Stimulated activated CD4-positive, alpha-beta T cell treated with anti-CD3 and anti-CD28 coated beads, Interleukin-4, amount 100 ng/mL, for 1 hour (primary cell): Measurements from ENCODE around the gene ABI1.

ENCODE experiments used
- DNase-seq: peaks from one replicate; pipeline ENCODE4 v3.0.0-alpha.2; 2020

Gene ABI1

DNA sequence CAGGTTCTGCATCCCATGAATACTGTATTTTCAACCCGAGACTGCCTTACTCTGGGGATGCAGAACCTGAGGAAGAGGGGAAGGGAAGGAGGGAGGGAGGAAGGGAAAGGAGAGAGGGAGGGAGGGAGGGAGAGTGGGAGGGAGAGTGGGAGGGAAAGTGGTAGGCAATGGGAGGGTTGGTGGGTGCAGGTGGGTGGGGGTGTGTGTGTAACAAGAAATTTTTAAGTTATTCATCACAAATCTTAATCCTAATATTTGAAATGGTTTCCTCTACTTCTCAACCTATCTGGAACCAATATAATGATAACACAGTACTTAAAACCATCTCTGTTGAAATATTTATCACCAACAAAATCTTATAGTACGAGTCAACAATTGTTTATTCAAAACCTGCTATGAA is 95.2 kb downstream of the ABI1 start:
- DNase-seq, result no peak

DNA sequence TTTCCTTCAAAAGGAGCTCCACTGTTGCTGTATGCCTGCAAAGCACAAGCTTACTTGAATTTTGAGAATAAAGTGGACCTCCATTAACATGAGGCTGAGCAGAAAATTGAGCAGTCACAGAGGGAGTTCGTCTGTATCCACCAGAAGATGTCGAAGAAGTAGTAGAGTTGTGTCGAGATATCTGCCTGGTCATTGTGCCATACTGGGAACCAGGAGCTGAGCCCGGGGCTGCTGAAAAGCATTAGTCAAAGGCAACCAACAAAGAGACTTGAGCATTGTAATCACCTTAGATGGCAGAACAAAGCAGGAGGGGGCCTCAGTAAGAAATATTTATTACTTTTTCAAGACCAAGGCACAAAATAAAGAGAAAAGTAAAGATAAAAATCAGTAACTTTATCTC is 101.8 kb downstream of the ABI1 start:
- DNase-seq, result no peak

DNA sequence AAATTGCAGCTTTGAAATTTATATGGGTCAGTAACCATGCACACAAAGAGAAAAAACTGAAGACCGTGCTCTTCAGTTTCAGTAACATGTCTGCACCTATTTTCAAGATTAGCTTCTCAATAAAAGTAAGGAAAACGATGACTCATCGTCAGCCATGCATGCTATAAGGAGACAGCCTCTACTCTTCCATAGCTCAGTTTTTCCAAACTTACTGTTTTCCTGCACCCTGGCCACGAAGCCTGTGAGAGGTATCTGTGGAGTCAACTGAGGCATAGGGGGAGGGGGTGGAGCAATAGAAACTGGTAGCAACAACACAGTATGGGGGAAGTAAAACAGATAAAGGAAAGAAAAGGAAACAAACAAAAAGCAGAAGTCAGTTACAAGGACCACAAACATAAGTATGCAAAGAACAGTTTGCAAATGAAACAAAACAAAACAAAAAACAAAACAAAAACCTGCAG is 105.3 kb downstream of the ABI1 start:
- DNase-seq, result no peak

DNA sequence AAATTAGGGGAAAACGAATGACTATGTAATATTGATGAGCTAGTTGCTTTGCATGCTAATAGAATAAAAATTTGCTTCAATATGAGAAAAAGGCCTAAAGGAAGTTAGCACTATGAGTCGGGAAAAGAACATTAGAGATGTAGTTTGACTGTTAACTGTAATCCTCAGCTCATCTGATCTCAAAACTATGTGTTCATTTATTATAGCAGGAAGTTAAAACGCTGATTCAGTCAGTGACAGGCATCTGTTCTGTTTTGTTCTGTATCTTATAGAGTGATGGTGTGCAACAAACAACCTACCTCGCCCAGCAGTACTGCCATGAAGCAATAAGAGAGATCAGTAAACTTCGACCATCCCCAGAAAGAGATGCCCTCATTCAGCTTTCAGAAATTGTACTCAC is 114.7 kb downstream of the ABI1 start:
- no peak for DNase-seq

DNA sequence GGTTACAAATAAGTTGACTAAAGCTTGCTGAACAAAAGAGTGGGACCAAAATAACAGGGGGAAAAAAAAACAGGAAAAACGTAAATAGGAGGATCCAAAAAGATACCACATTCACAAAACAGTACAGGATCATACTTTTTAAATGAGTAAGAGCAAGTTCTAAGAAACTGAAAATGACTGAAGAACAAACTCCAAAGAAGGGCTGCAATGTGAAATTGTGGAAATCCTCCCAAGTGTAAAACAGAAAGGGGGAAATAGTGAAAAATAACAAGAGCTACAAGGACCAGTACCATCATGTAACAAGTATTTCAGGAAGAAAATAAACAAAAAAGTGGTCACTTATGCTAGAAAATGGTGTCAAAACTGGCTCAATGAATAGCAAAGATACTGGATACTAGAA is 116.9 kb downstream of the ABI1 start:
- no peak for DNase-seq

DNA sequence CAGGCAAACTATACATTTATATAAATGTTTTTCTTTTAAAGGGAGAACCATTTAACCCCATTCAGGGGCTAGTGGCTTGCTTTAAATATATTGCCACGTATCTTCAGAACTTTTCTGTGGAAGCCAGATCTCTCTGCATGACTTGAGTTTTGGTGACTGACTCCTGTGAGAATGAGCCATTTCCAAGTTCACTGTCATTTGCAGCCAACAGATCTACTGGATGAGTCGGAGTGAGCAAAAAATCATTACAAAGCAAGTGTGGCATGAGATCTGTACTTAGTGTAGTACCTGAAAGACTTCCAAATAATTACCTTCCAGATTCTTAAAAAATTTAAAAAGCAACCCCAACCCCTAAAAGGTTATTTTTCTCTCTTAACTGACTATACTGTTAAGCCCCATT is 117.7 kb downstream of the ABI1 start:
- DNase-seq, result no peak

DNA sequence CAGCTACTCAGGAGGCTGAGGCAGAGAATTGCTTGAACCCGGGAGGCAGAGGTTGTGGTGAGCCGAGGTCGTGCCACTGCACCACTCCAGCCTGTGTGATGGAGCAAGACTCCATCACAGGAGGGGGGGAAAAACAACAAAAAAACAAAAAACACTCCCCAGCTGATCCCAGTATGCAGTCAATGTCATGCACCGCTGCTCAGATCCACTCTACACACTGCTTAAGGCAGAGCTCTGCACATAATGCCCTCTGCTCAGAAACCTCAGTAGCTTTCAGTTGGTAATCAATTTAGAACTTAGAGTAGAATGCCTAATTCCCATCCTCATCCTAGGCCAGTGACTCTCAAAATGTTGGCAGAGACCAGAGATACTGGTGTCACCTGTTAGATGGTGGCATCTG is 119.4 kb downstream of the ABI1 start:
- no peak for DNase-seq

DNA sequence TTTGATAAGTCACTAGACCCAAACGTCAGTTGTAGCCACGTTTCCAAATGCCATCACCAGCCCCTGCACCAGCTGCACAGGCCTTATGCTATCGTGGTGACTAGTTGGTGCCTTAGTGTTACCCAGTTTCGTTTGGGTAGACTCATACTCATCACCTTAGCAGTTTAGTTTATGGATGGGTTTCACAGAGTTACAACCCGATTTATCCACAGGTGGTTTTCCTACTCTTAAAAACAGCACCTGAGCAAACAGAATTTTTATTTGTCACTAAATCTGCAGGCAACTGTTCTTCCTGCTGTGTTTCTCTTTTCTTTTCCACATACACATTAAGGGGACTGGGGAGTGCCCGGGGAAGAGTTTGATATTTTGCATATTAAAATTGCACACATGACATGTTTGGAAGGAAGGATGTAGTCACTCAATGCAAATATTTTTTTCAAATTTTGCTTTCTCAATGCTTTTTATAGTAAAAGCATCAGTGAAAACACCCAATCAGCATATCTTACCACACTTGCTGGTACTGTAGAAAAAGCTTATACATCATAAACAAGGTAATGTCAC is 121.6 kb downstream of the ABI1 start:
- no peak for DNase-seq

DNA sequence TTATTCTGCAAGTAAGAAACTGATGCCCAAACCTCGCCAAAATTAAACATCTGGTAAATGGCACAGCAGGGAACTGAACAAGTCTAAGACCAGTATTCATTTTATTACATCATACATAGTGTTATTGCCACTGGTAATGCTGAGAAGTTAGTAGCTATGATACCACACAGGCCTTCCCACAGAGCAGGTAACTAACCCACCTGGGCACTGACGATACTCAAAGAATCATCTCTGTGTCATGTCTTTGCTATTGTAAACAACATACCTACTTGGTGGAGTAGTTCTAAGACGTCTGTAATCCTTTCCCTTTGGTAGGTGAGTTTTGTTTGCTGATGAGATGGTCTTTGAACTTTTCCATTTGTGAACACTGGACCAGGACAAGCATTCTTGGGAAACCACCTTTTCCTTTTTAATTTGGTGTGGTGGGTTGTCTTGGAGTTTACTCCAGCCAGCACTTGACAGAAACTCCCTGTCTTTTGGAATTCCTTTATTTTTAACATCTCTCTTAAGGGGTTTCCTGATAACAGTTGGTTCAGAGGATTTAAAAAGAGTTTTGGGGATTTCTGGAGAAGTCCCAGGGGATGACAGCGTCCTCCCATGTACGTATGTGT is 122.4 kb downstream of the ABI1 start:
- no peak for DNase-seq

DNA sequence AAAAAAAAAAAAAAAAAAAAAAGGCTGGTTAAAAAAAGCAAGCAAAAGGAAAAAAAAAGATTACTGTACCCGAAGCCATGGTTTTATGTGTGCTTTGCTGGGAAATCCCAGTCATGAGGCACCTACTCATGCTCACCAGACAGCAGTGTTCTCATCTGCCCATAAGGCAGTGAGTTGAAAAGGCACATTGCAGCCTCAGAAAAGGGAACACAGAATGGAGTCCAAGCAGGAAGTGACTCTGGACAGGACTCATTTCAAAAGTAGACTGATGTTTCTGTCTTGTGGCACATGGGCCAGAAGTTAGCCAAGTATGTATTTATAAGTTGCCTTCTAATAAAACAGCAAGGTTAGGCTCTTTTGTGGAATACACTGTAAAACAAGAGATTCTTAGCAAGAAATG is 123.0 kb downstream of the ABI1 start:
- DNase-seq, result no peak

DNA sequence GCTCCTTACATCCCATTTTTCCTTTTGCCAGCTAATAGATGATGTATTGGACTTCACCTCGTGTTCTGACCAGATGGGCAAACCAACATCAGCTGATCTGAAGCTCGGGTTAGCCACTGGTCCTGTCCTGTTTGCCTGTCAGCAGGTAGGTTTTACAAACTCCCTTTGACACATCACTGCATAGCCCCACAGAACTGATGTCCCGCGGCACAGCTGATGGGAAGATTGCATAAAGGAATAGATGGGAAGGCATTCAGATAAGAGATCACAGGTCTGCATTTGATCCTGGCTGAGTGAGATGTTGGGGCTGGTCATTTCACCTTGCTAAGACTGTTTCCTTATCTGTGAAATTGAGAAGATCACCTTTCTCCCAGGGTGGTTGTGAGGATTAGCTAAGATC is 125.3 kb downstream of the ABI1 start:
- no peak for DNase-seq

DNA sequence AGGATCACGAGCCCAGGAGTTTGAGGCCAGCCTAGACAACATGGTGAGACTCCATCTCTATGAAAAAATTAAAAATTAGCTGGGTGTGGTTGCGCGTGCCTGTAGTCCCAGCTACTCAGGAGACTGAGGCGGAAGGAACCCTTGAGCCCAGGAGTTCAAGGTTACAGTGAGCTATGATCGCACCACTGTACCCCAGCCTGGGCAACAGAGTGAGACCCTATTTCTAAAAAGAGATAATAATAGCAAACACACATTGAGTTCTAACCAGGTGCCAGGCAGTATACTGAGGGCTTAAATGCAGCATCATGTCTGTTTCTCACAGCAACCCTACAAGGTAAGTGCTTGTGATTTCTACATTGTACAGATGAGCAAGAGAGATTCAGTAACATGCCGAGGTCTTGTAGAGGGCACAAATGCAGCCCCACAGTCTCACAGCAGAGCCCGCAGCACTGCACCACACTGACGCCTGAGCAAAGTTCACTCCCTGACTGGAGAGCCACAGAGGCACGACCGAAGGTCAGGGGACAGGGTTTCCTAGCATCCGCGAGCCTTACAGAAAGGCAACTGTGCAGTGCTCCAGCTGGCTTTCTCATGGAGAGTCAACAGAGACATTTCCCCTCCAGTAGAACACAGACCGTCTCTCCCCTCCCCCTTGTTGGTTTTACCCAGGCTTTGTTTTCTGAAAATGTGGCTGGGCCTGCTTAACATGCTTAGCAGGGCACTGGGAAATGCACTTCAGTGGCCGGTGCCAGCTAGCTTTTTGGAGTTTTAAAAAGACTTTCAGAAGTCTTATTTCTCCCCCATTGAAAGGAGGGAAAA is 126.8 kb downstream of the ABI1 start:
- DNase-seq, result no peak

DNA sequence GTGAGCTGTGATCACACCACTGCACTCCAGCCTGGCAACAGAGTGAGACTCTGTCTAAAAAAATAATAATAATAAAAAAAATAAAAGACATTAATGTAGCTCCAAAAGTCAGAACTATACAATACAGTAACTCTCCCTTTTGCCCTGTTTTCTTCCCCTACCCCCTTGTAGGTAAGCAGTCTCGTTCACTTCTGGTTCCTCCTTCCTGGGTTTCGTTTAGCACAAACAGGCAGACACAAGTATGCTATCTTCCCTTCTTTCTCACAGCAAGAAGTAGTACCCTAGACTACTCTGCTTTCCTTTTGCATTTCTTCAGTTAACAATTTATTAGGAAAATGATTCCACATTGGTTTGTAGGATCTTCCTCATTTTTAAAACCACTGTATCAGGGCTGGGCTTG is 130.2 kb downstream of the ABI1 start:
- no peak for DNase-seq

DNA sequence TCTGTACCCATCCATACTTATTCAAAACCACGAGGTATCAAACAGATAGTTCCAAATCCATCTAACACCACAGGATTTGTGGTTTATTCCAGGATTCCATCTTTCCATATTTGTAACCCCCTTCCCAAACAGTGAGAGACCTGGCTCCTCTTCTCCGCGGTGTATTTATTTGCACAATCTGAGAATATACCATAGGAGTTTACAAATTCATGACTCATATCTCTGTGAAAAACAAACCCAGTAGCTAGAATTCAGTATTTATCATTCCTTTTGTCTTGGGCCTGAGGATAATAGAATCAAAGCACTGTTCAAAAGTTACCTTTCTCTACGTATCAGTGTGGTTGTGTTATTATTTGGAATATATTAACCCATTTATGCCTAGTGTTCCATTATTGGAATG is 131.4 kb downstream of the ABI1 start:
- no peak for DNase-seq

DNA sequence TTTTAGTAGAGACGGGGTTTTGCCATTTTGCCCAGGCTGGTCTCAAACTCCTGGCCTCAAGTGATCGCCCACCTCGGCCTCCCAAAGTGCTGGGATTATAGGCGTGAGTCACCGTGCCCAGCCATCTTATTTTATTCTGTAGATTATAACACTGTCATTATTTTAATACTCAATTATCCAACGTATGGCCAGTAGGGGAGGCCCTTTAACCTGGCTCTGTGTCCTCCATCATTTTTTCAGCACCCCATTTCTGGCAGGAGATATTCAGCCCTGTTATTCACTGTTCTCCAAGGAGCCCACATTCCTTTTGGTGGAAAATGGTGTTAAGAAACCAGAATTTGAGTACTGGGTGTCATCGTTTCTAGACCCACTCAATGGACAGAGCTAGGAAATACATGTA is 131.8 kb downstream of the ABI1 start:
- DNase-seq, result no peak

DNA sequence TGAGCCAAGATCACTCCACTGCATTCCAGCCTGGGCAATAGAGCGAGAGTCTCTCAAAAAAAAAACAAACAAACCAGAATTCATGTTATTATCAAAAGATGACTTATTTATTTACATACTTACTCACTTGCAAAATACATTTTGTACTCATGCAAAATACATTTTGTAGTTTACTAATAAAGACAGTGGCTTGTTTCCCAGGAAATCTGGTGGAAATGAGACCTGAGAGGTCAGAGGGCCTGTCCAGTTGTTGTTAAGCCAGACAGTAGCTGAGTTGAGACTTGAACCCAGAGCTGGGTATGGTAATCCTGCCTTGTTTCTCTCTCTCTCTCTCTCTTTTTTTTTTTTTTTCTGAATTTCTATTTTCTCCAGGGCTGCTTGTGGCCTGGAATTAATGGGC is 133.8 kb downstream of the ABI1 start:
- DNase-seq, result no peak

DNA sequence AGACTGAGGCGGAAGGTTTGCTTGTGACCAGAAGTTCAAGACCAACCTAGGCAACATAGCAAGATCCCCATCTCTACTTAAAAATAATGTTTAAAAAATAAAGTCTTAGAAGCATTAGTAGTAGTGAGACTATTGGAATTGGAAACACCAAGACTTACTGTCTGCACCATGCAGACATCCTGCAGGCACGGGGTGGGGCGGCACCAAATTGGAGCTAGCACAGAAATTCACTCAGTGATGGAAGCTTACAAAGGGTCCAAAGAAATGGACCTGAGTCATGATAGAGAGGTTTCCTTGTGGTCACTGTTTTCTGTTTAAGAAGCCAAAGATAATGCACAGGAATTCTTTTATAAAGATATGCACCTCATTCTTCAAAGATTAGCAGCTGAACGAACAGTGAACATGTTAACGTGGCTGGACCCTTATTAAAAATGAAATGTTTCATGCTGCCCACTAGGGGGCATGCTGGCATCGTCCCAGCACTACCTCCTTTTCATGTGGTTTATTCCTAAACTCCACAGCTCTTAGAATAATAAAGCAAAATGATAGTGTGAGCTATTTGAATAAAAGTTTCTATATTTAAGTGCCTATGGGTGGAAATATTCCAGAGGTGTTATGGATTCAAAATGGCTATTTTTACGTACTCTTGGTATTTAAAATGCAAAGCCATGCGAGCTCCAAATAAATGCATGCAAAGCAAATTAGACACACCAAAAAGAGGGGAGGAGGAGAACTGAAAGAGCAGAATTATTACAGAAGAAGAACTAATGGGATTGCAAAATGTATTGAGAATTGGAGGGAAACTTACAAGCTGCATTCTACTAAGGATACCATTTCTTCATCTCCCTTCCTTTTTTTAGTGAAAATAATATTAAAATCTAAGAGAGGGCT is 134.7 kb downstream of the ABI1 start:
- peak; percentile 40 for DNase-seq

DNA sequence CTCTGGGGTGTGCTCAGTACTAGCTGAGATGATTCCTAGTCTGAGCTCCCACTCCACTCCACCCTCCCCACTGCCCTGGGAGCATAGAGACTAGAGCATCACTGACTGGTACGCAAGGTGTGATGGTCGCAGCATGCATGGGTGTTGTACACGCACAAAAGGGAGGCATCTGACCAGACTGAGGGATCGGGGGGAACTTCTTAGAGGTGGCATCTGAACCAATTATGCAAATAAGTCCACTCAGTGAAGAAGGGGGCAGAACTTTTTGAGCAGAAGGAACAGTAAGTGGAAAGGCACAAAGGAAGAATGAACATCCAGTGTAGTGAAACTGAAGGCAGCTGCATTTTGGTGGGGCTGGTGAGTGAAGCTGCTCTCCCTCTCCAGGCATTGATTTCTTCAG is 137.7 kb downstream of the ABI1 start:
- no peak for DNase-seq

DNA sequence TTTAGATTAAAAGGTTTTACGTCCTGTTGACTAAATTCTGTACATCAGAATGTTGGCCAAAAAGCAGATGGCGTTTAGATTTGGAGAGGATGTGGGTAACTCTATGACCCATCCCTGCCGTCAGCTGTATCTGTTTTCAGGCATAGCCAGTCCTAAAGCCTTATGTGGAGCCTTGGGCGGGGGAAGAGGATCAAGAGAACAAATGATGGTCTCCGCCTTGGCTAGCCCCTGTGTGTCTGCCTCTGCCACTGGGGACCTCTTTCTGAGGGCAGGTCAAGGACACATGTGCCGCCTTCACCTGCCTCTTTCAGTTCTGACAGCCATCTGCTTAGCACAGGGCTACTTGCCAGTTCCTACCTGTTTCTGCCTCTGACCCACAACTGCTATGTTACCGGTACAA is 139.2 kb downstream of the ABI1 start:
- DNase-seq, result no peak

DNA sequence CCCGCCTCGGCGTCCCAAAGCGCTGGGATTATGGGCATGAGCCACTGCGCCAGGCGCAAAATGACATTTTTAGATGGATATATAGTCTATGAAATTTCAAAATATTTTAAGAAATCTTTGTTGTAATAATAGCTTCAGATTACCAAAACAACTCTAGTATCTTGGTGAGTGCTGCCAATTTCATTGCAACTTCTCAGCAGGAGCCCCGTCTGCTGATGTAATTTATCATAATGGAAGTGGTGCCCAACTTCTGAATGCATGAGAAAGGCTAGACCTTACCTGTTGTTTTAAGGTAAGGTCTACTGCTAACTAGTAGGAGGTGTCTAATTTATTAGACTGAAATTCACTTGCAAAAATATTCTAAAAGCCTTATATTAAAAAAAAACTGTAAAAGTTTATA is 143.3 kb downstream of the ABI1 start:
- no peak for DNase-seq

DNA sequence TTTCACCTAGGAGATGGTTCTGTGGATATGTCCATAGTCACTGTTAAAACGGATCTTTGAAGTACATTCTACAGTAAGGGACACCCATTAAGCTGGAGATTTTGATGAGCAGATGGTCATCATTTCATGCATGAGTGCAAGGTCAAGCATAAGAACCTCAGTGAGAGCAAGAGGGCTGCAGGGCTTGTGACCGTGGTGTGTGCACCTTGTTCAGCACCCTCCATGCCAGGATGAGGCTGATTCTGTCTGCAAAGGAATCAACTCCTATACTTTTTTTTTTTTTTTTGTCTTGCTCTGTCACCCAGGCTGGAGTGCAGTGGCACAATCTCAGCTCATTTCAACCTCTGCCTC is 145.6 kb downstream of the ABI1 start:
- DNase-seq, result no peak

DNA sequence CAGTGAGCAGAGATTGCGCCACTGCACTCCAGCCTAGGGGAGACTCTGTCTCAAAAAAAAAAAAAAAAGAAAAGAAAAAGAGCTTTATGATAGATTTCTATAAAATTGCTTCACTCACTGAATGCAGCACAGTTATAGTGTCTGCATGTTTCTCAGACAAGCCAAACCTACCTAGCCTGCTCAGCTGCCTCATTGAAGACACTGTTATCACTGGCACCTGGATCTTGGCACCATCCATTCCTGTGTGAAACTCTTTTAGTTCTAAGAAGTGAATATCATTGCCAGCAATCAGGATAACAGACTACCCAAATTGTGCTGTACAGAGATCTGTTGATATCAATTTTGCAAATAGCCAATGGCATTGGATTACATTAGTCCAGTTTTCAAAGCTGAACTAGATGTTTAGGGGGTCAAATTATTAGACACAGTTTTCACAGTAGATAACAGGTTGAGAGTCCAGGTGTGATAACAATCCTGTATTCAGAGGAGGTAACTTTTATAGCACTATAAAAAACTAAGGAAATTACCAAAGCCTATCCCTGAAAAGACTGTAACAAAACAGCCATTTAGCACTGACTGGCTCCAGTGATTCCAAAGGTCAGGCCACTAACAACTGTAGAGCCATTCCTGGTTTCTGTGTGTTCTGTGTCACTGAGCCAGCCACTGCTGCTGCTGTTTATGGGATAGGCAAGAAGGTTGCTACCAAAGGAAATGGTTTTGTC is 146.2 kb downstream of the ABI1 start:
- no peak for DNase-seq

DNA sequence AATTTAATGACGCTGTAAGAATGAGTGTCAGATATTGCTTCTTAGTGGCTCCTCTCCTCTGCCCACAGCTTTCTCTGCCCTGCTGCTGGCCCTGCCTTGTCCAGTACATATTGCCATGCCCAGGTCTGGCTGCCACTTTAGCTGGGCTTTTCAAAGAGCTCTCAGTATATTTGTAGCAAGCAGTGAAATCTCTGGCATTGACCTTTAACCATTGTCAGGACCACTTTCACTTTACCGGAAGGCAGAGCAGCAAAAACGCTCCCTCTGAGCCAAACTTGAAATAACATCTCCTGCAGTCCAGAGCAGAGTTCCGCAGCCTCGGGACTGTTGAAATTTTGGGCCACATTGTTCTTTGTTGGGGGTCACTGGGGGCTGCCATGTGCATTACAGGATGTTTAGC is 149.4 kb downstream of the ABI1 start:
- no peak for DNase-seq
